Activated CD4-positive, alpha-beta memory T cell treated with anti-CD3 and anti-CD28 coated beads for 36 hours (primary cell): ENCODE results near the gene C17orf67. TPM values are rescaled to one million over a fixed set of nuclear protein-coding genes. Genes with fewer than 3 reads are reported as not detected.
A peak's percentile ranks its signal among the peaks of the same experiment; 100 is the strongest.

Experiments
- CTCF ChIA-PET: fragments of 350-600 bp; sonication (Branson Sonifier 250); formaldehyde crosslinking; loops from one replicate; lab custom pipeline; 2021; ENCODE audit warnings: antibody characterized with exemption, inconsistent platforms; lab: Charles Lee
- POLR2A ChIA-PET: fragments of 350-600 bp; sonication (Branson Sonifier 250); formaldehyde crosslinking; loops from one replicate; lab custom pipeline; 2021; ENCODE audit warnings: antibody characterized with exemption; lab: Charles Lee
- DNase-seq: peaks from one replicate; pipeline ENCODE4 v3.0.0-alpha.2; 2020
- H3K27ac Mint-ChIP-seq: one replicate; pipeline ENCODE4 v1.8.0; 2021; ENCODE audit warnings: mixed read lengths
- H3K27me3 Mint-ChIP-seq: one replicate; pipeline ENCODE4 v1.8.0; 2021; ENCODE audit warnings: mixed read lengths
- H3K36me3 Mint-ChIP-seq: one replicate; pipeline ENCODE4 v1.8.0; 2021; ENCODE audit warnings: mixed read lengths
- H3K4me1 Mint-ChIP-seq: one replicate; pipeline ENCODE4 v1.8.0; 2021; ENCODE audit warnings: low read depth, mixed read lengths
- H3K4me3 Mint-ChIP-seq: one replicate; pipeline ENCODE4 v1.8.0; 2021; ENCODE audit warnings: mild to moderate bottlenecking, mixed read lengths
- H3K9me3 Mint-ChIP-seq: one replicate; pipeline ENCODE4 v1.8.0; 2021; ENCODE audit warnings: mixed read lengths
- intact Hi-C: fragments of 100-400 bp; cut with micrococcal nuclease; formaldehyde crosslinking; loops from one replicate; pipeline ENCODE4 v1.15.1; 2023
- total RNA-seq, 2 experiments: library from RNA; stranded (reverse); gene quantifications; one replicate each; pipeline ENCODE4 v1.2.3, GENCODE V29; 2021

C17orf67 gene
- total RNA-seq, 2 experiments from 2014 or later: 3.6 to 3.9 TPM

GRCh38 chr17:56806949-56807348 is 26.8 kb downstream of the C17orf67 start:
- Mint-ChIP-seq H3K4me3 (no peak overlapping the region), H3K27ac (no peak overlapping the region), H3K9me3 (no peaks in the 10 kb centered on the region), H3K4me1 (no peaks in the 10 kb centered on the region), H3K27me3 (no peaks in the 10 kb centered on the region), H3K36me3 (no peaks in the 10 kb centered on the region)
- no peak for DNase-seq
- CTCF ChIA-PET: interaction anchor here (1.5 kb wide), 1 partner anchor 13 kb away, joined by 6 read pairs; no protein-coding TSS in a partner anchor
- intact Hi-C loops: no loop called here
- POLR2A ChIA-PET: no interaction called here

- DNase-seq: no peak
- no peak overlapping the region for H3K27ac Mint-ChIP-seq
- H3K27me3 Mint-ChIP-seq: no peaks in the 10 kb centered on the region
- ChIA-PET POLR2A (no interaction called here), CTCF (no interaction called here)
- H3K36me3 Mint-ChIP-seq: no peaks in the 10 kb centered on the region
- no peak overlapping the region for H3K4me3 Mint-ChIP-seq
- intact Hi-C loops: no loop called here
- no peaks in the 10 kb centered on the region for H3K4me1 Mint-ChIP-seq
- no peaks in the 10 kb centered on the region for H3K9me3 Mint-ChIP-seq
Observed at GRCh38 chr17:56804454-56804853, 29.3 kb downstream of the C17orf67 start.

- Mint-ChIP-seq H3K4me1 (no peaks in the 10 kb centered on the region), H3K4me3 (no peak overlapping the region), H3K27ac (no peak overlapping the region), H3K27me3 (no peaks in the 10 kb centered on the region), H3K36me3 (no peaks in the 10 kb centered on the region), H3K9me3 (no peaks in the 10 kb centered on the region)
- ChIA-PET POLR2A (no interaction called here), CTCF (no interaction called here)
- intact Hi-C loops: no loop called here
- DNase-seq: no peak
Observed at GRCh38 chr17:56803071-56803470, 30.6 kb downstream of the C17orf67 start.

GRCh38 chr17:56801459-56802178 is 32.1 kb downstream of the C17orf67 start:
- H3K4me3 Mint-ChIP-seq: no peak overlapping the region
- ChIA-PET POLR2A (no interaction called here), CTCF (no interaction called here)
- no peaks in the 10 kb centered on the region for H3K9me3 Mint-ChIP-seq
- intact Hi-C loops: no loop called here
- H3K27ac Mint-ChIP-seq: no peak overlapping the region
- no peaks in the 10 kb centered on the region for H3K4me1 Mint-ChIP-seq
- H3K36me3 Mint-ChIP-seq: no peaks in the 10 kb centered on the region
- DNase-seq: no peak
- H3K27me3 Mint-ChIP-seq: no peaks in the 10 kb centered on the region

GRCh38 chr17:56798916-56799315 is 34.8 kb downstream of the C17orf67 start:
- H3K27ac Mint-ChIP-seq: no peak overlapping the region
- H3K9me3 Mint-ChIP-seq: no peaks in the 10 kb centered on the region
- ChIA-PET CTCF (interaction anchor here (1.2 kb wide), 1 partner anchor 19 kb away, joined by 5 read pairs; no protein-coding TSS in a partner anchor), POLR2A (no interaction called here)
- intact Hi-C loops: no loop called here
- H3K4me3 Mint-ChIP-seq: no peak overlapping the region
- no peak for DNase-seq
- H3K4me1 Mint-ChIP-seq: no peaks in the 10 kb centered on the region
- H3K36me3 Mint-ChIP-seq: peaks cover 2% of the 10 kb centered on the region
- no peaks in the 10 kb centered on the region for H3K27me3 Mint-ChIP-seq

- no peak overlapping the region for H3K4me3 Mint-ChIP-seq
- no peak for DNase-seq
- H3K9me3 Mint-ChIP-seq: peaks cover 5% of the 10 kb centered on the region
- ChIA-PET POLR2A (no interaction called here), CTCF (interaction anchor here (1.0 kb wide), 1 partner anchor 81 kb away, joined by 4 read pairs; no protein-coding TSS in a partner anchor)
- H3K27me3 Mint-ChIP-seq: no peaks in the 10 kb centered on the region
- intact Hi-C loops: no loop called here
- H3K27ac Mint-ChIP-seq: no peak overlapping the region
- H3K4me1 Mint-ChIP-seq: no peaks in the 10 kb centered on the region
- peaks cover 8% of the 10 kb centered on the region for H3K36me3 Mint-ChIP-seq
Observed at GRCh38 chr17:56796536-56796935, 37.2 kb downstream of the C17orf67 start.

- CTCF ChIA-PET: interaction anchor here (1.0 kb wide), 1 partner anchor 80 kb away, joined by 4 read pairs; no protein-coding TSS in a partner anchor
- POLR2A ChIA-PET: no interaction called here
- intact Hi-C loops: no loop called here
- Mint-ChIP-seq H3K4me3 (no peak overlapping the region), H3K36me3 (peaks cover 8% of the 10 kb centered on the region), H3K27ac (no peak overlapping the region), H3K9me3 (peaks cover 5% of the 10 kb centered on the region), H3K27me3 (no peaks in the 10 kb centered on the region), H3K4me1 (no peaks in the 10 kb centered on the region)
- no peak for DNase-seq
Observed at GRCh38 chr17:56795221-56795865, 38.4 kb downstream of the C17orf67 start.

- Mint-ChIP-seq H3K27me3 (no peaks in the 10 kb centered on the region), H3K27ac (no peak overlapping the region), H3K9me3 (peaks cover 5% of the 10 kb centered on the region), H3K36me3 (peaks cover 8% of the 10 kb centered on the region), H3K4me1 (no peaks in the 10 kb centered on the region), H3K4me3 (no peak overlapping the region)
- intact Hi-C loops: no loop called here
- POLR2A ChIA-PET: no interaction called here
- DNase-seq: no peak
- CTCF ChIA-PET: interaction anchor here (1.1 kb wide), 1 partner anchor 78 kb away, joined by 5 read pairs; no protein-coding TSS in a partner anchor
Observed at GRCh38 chr17:56793957-56794356, 39.8 kb downstream of the C17orf67 start.

GRCh38 chr17:56793531-56793930 is 40.2 kb downstream of the C17orf67 start:
- ChIA-PET CTCF (interaction anchor here (1.1 to 1.6 kb wide), 2 partner anchors 14 to 77 kb away, joined by 3 to 5 read pairs; no protein-coding TSS in a partner anchor), POLR2A (no interaction called here)
- H3K27ac Mint-ChIP-seq: no peak overlapping the region
- H3K27me3 Mint-ChIP-seq: no peaks in the 10 kb centered on the region
- H3K4me1 Mint-ChIP-seq: no peaks in the 10 kb centered on the region
- DNase-seq: no peak
- peaks cover 8% of the 10 kb centered on the region for H3K36me3 Mint-ChIP-seq
- intact Hi-C loops: no loop called here
- no peak overlapping the region for H3K4me3 Mint-ChIP-seq
- peaks cover 5% of the 10 kb centered on the region for H3K9me3 Mint-ChIP-seq

- DNase-seq: no peak
- Mint-ChIP-seq H3K4me1 (peaks cover 8% of the 10 kb centered on the region), H3K4me3 (no peak overlapping the region), H3K27me3 (no peaks in the 10 kb centered on the region), H3K9me3 (peaks cover 5% of the 10 kb centered on the region), H3K36me3 (peaks cover 8% of the 10 kb centered on the region), H3K27ac (peak overlapping the region; percentile 9)
- POLR2A ChIA-PET: no interaction called here
- CTCF ChIA-PET: interaction anchor here (1.6 kb wide), 1 partner anchor 13 kb away, joined by 3 read pairs; no protein-coding TSS in a partner anchor
- intact Hi-C loops: no loop called here
Observed at GRCh38 chr17:56792267-56792666, 41.5 kb downstream of the C17orf67 start.

- no peaks in the 10 kb centered on the region for H3K9me3 Mint-ChIP-seq
- ChIA-PET CTCF (interaction anchor here (1.3 to 2.1 kb wide), 3 partner anchors 33 to 71 kb away, joined by 3 to 8 read pairs (median 5); no protein-coding TSS in a partner anchor), POLR2A (interaction anchor here (0.8 to 1.6 kb wide), 3 partner anchors 22 to 194 kb away, joined by 3 to 4 read pairs (median 3); partner anchors contain the start of genes NOG and TRIM25)
- intact Hi-C loops: loop anchor here (1.0 to 10.0 kb wide), 3 partner anchors 46 to 1052 kb away; partner anchors contain the start of gene C17orf67
- H3K36me3 Mint-ChIP-seq: peaks cover 5% of the 10 kb centered on the region
- H3K27ac Mint-ChIP-seq: peak overlapping the region; percentile 88
- H3K4me1 Mint-ChIP-seq: peaks cover 33% of the 10 kb centered on the region
- peak; percentile 83 for DNase-seq
- H3K4me3 Mint-ChIP-seq: peak overlapping the region; percentile 33
- H3K27me3 Mint-ChIP-seq: no peaks in the 10 kb centered on the region
Observed at GRCh38 chr17:56786989-56787482, 46.7 kb downstream of the C17orf67 start.
